Measurements from ENCODE around the gene STXBP5. TPM values are rescaled to one million over a fixed set of nuclear protein-coding genes. Genes with fewer than 3 reads are reported as not detected.
"Not testable (repeated sequence)": the region's sequence is repeated elsewhere in the genome, so short reads cannot be mapped to it uniquely, and the experiment has no call there.

Gene STXBP5
- total and polyA plus RNA-seq, 5 donors from 2014 or later, result 1.9 to 32.4 (median 3.5) TPM

GRCh38 chr6:147371325-147371724 is 167.1 kb downstream of the STXBP5 start:
- Mint-ChIP-seq H3K9me3 (peaks cover 0 to 3% (median 0%) of the 10 kb centered on the region in 7 donors), H3K36me3 (peaks cover 23% of the 10 kb centered on the region), H3K4me3 (no peak overlapping the region), H3K27ac (no peak overlapping the region), H3K27me3 (no peaks in the 10 kb centered on the region), H3K4me1 (peaks cover 0 to 5% (median 0%) of the 10 kb centered on the region in 4 donors)
- no peaks in the 10 kb centered on the region for H3K9me3 ChIP-seq (ENCODE audit: control insufficient read depth in 2 of 2, low read length in 2 of 2)
- no peaks in the 10 kb centered on the region for H3K27me3 ChIP-seq (ENCODE audit: control insufficient read depth, insufficient read depth, low read length)
- no peak overlapping the region for H3K4me3 ChIP-seq (ENCODE audit: low read depth, low read length)
- ATAC-seq (ENCODE audit: low read depth in 2 of 2) (no peak), DNase-seq (no peak)
- H3K27ac ChIP-seq (ENCODE audit: insufficient read depth, low read length, poor library complexity, severe bottlenecking), result no peak overlapping the region
- no peaks in the 10 kb centered on the region for H3K4me1 ChIP-seq (ENCODE audit: control insufficient read depth, insufficient read depth, low read length, poor library complexity, severe bottlenecking)
- no peaks in the 10 kb centered on the region for H3K36me3 ChIP-seq (ENCODE audit: control insufficient read depth, insufficient read depth, low read length)

GRCh38 chr6:147372806-147373205 is 168.6 kb downstream of the STXBP5 start:
- Mint-ChIP-seq H3K27ac (no peak overlapping the region), H3K4me3 (no peak overlapping the region), H3K4me1 (peaks cover 0 to 5% (median 0%) of the 10 kb centered on the region in 4 donors), H3K27me3 (no peaks in the 10 kb centered on the region), H3K36me3 (peaks cover 19% of the 10 kb centered on the region), H3K9me3 (peaks cover 0 to 3% (median 0%) of the 10 kb centered on the region in 7 donors)
- H3K36me3 ChIP-seq (ENCODE audit: control insufficient read depth, insufficient read depth, low read length), result no peaks in the 10 kb centered on the region
- DNase-seq, result no peak
- H3K9me3 ChIP-seq (ENCODE audit: control insufficient read depth in 2 of 2, low read length in 2 of 2), result no peaks in the 10 kb centered on the region
- H3K4me1 ChIP-seq (ENCODE audit: control insufficient read depth, insufficient read depth, low read length, poor library complexity, severe bottlenecking), result no peaks in the 10 kb centered on the region
- H3K4me3 ChIP-seq (ENCODE audit: low read depth, low read length), result no peak overlapping the region
- no peak for ATAC-seq (ENCODE audit: low read depth in 2 of 2)
- no peak overlapping the region for H3K27ac ChIP-seq (ENCODE audit: insufficient read depth, low read length, poor library complexity, severe bottlenecking)
- H3K27me3 ChIP-seq (ENCODE audit: control insufficient read depth, insufficient read depth, low read length), result no peaks in the 10 kb centered on the region

GRCh38 chr6:147378819-147379218 is 174.6 kb downstream of the STXBP5 start:
- Histone ChIP-seq H3K27me3 (ENCODE audit: control insufficient read depth, insufficient read depth, low read length) (no peaks in the 10 kb centered on the region), H3K4me1 (ENCODE audit: control insufficient read depth, insufficient read depth, low read length, poor library complexity, severe bottlenecking) (no peaks in the 10 kb centered on the region), H3K36me3 (ENCODE audit: control insufficient read depth, insufficient read depth, low read length) (peaks cover 21% of the 10 kb centered on the region), H3K4me3 (ENCODE audit: low read depth, low read length) (no peak overlapping the region), H3K27ac (ENCODE audit: insufficient read depth, low read length, poor library complexity, severe bottlenecking) (no peak overlapping the region), H3K9me3 (ENCODE audit: control insufficient read depth in 2 of 2, low read length in 2 of 2) (no peaks in the 10 kb centered on the region)
- no peak for ATAC-seq (ENCODE audit: low read depth in 2 of 2)
- Mint-ChIP-seq H3K27me3 (no peaks in the 10 kb centered on the region), H3K9me3 (peaks cover 0 to 3% (median 0%) of the 10 kb centered on the region in 7 donors), H3K4me1 (peaks cover 0 to 5% (median under 1%) of the 10 kb centered on the region in 4 donors), H3K4me3 (no peak overlapping the region), H3K36me3 (peaks cover 37% of the 10 kb centered on the region), H3K27ac (no peak overlapping the region)
- DNase-seq, result no peak

- not testable (repeated sequence) for H3K4me3 Mint-ChIP-seq; H3K4me1 Mint-ChIP-seq; H3K27me3 Mint-ChIP-seq; H3K27ac Mint-ChIP-seq; H3K4me3 ChIP-seq (ENCODE audit: low read depth, low read length); DNase-seq; H3K9me3 ChIP-seq (ENCODE audit: control insufficient read depth in 2 of 2, low read length in 2 of 2); H3K9me3 Mint-ChIP-seq; H3K4me1 ChIP-seq (ENCODE audit: control insufficient read depth, insufficient read depth, low read length, poor library complexity, severe bottlenecking); H3K27me3 ChIP-seq (ENCODE audit: control insufficient read depth, insufficient read depth, low read length); H3K27ac ChIP-seq (ENCODE audit: insufficient read depth, low read length, poor library complexity, severe bottlenecking); ATAC-seq (ENCODE audit: low read depth in 2 of 2)
- H3K36me3 ChIP-seq (ENCODE audit: control insufficient read depth, insufficient read depth, low read length), result peaks cover 30% of the 10 kb centered on the region
- peaks cover 39% of the 10 kb centered on the region for H3K36me3 Mint-ChIP-seq
These were observed 176.6 kb downstream of the STXBP5 start for GRCh38 chr6:147380841-147381240.

GRCh38 chr6:147381712-147382111 is 177.5 kb downstream of the STXBP5 start:
- Mint-ChIP-seq H3K4me3 (no peak overlapping the region), H3K9me3 (peaks cover 0 to 1% (median 0%) of the 10 kb centered on the region in 7 donors), H3K27ac (no peak overlapping the region), H3K4me1 (peaks cover 0 to 5% (median 2%) of the 10 kb centered on the region in 4 donors), H3K36me3 (peaks cover 39% of the 10 kb centered on the region), H3K27me3 (no peaks in the 10 kb centered on the region)
- no peaks in the 10 kb centered on the region for H3K27me3 ChIP-seq (ENCODE audit: control insufficient read depth, insufficient read depth, low read length)
- no peak overlapping the region for H3K4me3 ChIP-seq (ENCODE audit: low read depth, low read length)
- no peak for ATAC-seq (ENCODE audit: low read depth in 2 of 2)
- H3K27ac ChIP-seq (ENCODE audit: insufficient read depth, low read length, poor library complexity, severe bottlenecking), result no peak overlapping the region
- DNase-seq, result no peak
- no peaks in the 10 kb centered on the region for H3K9me3 ChIP-seq (ENCODE audit: control insufficient read depth in 2 of 2, low read length in 2 of 2)
- H3K36me3 ChIP-seq (ENCODE audit: control insufficient read depth, insufficient read depth, low read length), result peaks cover 30% of the 10 kb centered on the region
- no peaks in the 10 kb centered on the region for H3K4me1 ChIP-seq (ENCODE audit: control insufficient read depth, insufficient read depth, low read length, poor library complexity, severe bottlenecking)

GRCh38 chr6:147382945-147383554 is 178.8 kb downstream of the STXBP5 start:
- no peak overlapping the region for H3K27ac Mint-ChIP-seq
- H3K36me3 Mint-ChIP-seq, result peaks cover 35% of the 10 kb centered on the region
- peaks cover 0 to 1% (median 0%) of the 10 kb centered on the region in 7 donors for H3K9me3 Mint-ChIP-seq
- Histone ChIP-seq H3K27ac (ENCODE audit: insufficient read depth, low read length, poor library complexity, severe bottlenecking) (no peak overlapping the region), H3K9me3 (ENCODE audit: control insufficient read depth in 2 of 2, low read length in 2 of 2) (no peaks in the 10 kb centered on the region), H3K36me3 (ENCODE audit: control insufficient read depth, insufficient read depth, low read length) (peaks cover 29% of the 10 kb centered on the region), H3K27me3 (ENCODE audit: control insufficient read depth, insufficient read depth, low read length) (no peaks in the 10 kb centered on the region), H3K4me1 (ENCODE audit: control insufficient read depth, insufficient read depth, low read length, poor library complexity, severe bottlenecking) (no peaks in the 10 kb centered on the region), H3K4me3 (ENCODE audit: low read depth, low read length) (no peak overlapping the region)
- DNase-seq (peak in 2 of 3 donors; percentile 3 to 32), ATAC-seq (ENCODE audit: low read depth in 2 of 2) (no peak)
- H3K4me3 Mint-ChIP-seq, result no peak overlapping the region
- H3K4me1 Mint-ChIP-seq, result peaks cover 0 to 5% (median 2%) of the 10 kb centered on the region in 4 donors
- H3K27me3 Mint-ChIP-seq, result no peaks in the 10 kb centered on the region

GRCh38 chr6:147384029-147384428 is 179.8 kb downstream of the STXBP5 start:
- H3K4me3 Mint-ChIP-seq, result no peak overlapping the region
- H3K36me3 ChIP-seq (ENCODE audit: control insufficient read depth, insufficient read depth, low read length), result peaks cover 25% of the 10 kb centered on the region

More at GRCh38 chr6:147384029-147384428, 179.8 kb downstream of the STXBP5 start:
- H3K4me3 ChIP-seq (ENCODE audit: low read depth, low read length), result no peak overlapping the region
- no peaks in the 10 kb centered on the region for H3K27me3 ChIP-seq (ENCODE audit: control insufficient read depth, insufficient read depth, low read length)
- Mint-ChIP-seq H3K27ac (no peak overlapping the region), H3K4me1 (peaks cover 0 to 5% (median 2%) of the 10 kb centered on the region in 4 donors), H3K9me3 (no peaks in the 10 kb centered on the region), H3K27me3 (no peaks in the 10 kb centered on the region), H3K36me3 (peaks cover 33% of the 10 kb centered on the region)
- no peak for ATAC-seq (ENCODE audit: low read depth in 2 of 2)
- no peaks in the 10 kb centered on the region for H3K9me3 ChIP-seq (ENCODE audit: control insufficient read depth in 2 of 2, low read length in 2 of 2)
- DNase-seq, result no peak
- no peak overlapping the region for H3K27ac ChIP-seq (ENCODE audit: insufficient read depth, low read length, poor library complexity, severe bottlenecking)
- H3K4me1 ChIP-seq (ENCODE audit: control insufficient read depth, insufficient read depth, low read length, poor library complexity, severe bottlenecking), result no peaks in the 10 kb centered on the region

Measured in CD4-positive, CD25-positive, alpha-beta regulatory T cell (primary cell).